HL-60/S4 treated with phorbol 12-myristate 13-acetate at 8.2 ng/mL for 4 days and 3 days (cell line): ENCODE data around the gene CHCHD4.

Experiments
- in situ Hi-C: fragments of 300-500 bp; cut with MboI; formaldehyde crosslinking; loops from 2 replicates; pipeline ENCODE4 v1.15.0; 2022; ENCODE audit warnings: low sequenced_read_pairs

The CHCHD4 gene

GRCh38 chr3:14150491-14151230 is 26.0 kb upstream of the CHCHD4 start:
- in situ Hi-C loops: no loop called here

- in situ Hi-C loops: no loop called here
Measured at GRCh38 chr3:14150078-14150477, 25.4 kb upstream of the CHCHD4 start.

- in situ Hi-C loops: no loop called here
Measured at GRCh38 chr3:14148041-14148985, 23.6 kb upstream of the CHCHD4 start.

- in situ Hi-C loops: no loop called here
Measured at GRCh38 chr3:14147617-14148016, 22.9 kb upstream of the CHCHD4 start.

- in situ Hi-C loops: no loop called here
Measured at GRCh38 chr3:14147066-14147435, 22.4 kb upstream of the CHCHD4 start.

GRCh38 chr3:14146381-14147065 is 21.9 kb upstream of the CHCHD4 start:
- in situ Hi-C loops: no loop called here

- in situ Hi-C loops: no loop called here
Measured at GRCh38 chr3:14145670-14146380, 21.2 kb upstream of the CHCHD4 start.

- in situ Hi-C loops: no loop called here
Measured at GRCh38 chr3:14145236-14145635, 20.6 kb upstream of the CHCHD4 start.

- in situ Hi-C loops: no loop called here
Measured at GRCh38 chr3:14144423-14145075, 19.9 kb upstream of the CHCHD4 start.

GRCh38 chr3:14143271-14144225 is 18.9 kb upstream of the CHCHD4 start:
- in situ Hi-C loops: no loop called here

- in situ Hi-C loops: no loop called here
Measured at GRCh38 chr3:14142567-14143270, 18.0 kb upstream of the CHCHD4 start.

- in situ Hi-C loops: no loop called here
Measured at GRCh38 chr3:14141602-14142341, 17.1 kb upstream of the CHCHD4 start.

GRCh38 chr3:14141144-14141543 is 16.5 kb upstream of the CHCHD4 start:
- in situ Hi-C loops: no loop called here

- in situ Hi-C loops: no loop called here
Measured at GRCh38 chr3:14140668-14141067, 16.0 kb upstream of the CHCHD4 start.

- in situ Hi-C loops: no loop called here
Measured at GRCh38 chr3:14139771-14140170, 15.1 kb upstream of the CHCHD4 start.

- in situ Hi-C loops: no loop called here
Measured at GRCh38 chr3:14138878-14139655, 14.4 kb upstream of the CHCHD4 start.
